K562 (cell line): ENCODE results near the gene POLA1. TPM values are rescaled to one million over a fixed set of nuclear protein-coding genes. Genes with fewer than 3 reads are reported as not detected.

Experiments used
- FOSL1 ChIP-seq: fragments of 200-800 bp; sonication (Bioruptor generic); conservative IDR thresholded peaks from 2 replicates; pipeline ENCODE4 v1.6.1; 2016; ENCODE audit warnings: missing genetic modification characterization, missing compliant biosample characterization
- FOXA1 ChIP-seq: fragments of 450-650 bp; IDR thresholded peaks from 2 replicates; pipeline ENCODE4 v1.6.1; 2016; ENCODE audit warnings: mild to moderate bottlenecking, borderline replicate concordance
- KLF1 ChIP-seq: fragments of 450-650 bp; IDR thresholded peaks from 2 replicates; pipeline ENCODE4 v1.6.1; 2016; ENCODE audit warnings: missing genetic modification characterization, missing compliant biosample characterization
- LARP7 ChIP-seq: fragments of 450-650 bp; IDR thresholded peaks from 2 replicates; pipeline ENCODE4 v1.6.1; 2016
- LCOR ChIP-seq: sonication (generic); formaldehyde crosslinking; IDR thresholded peaks from 2 replicates; pipeline ENCODE4 v1.8.0; 2022; ENCODE audit warnings: mild to moderate bottlenecking, missing genetic modification reagents
- POLR2A ChIP-seq: fragments of 450-650 bp; conservative IDR thresholded peaks from 2 replicates; pipeline ENCODE4 v1.6.1; 2016
- POLR2H ChIP-seq: IDR thresholded peaks from 2 replicates; pipeline ENCODE4 v1.6.1; 2016; ENCODE audit warnings: missing genetic modification characterization, low read depth, mild to moderate bottlenecking, control low read depth, missing compliant biosample characterization, moderate library complexity
- ZNF274 ChIP-seq: IDR thresholded peaks from 2 replicates; pipeline ENCODE4 v1.6.1; 2011; ENCODE audit warnings: low read depth, mild to moderate bottlenecking, low read length, moderate library complexity, borderline replicate concordance
- ZNF324 ChIP-seq: fragments of 250-450 bp; sonication (Bioruptor Pico); IDR thresholded peaks from 2 replicates; pipeline ENCODE4 v1.4.0; 2020; ENCODE audit warnings: mild to moderate bottlenecking
- ZSCAN32 ChIP-seq: fragments of 450-650 bp; formaldehyde crosslinking; IDR thresholded peaks from 2 replicates; pipeline ENCODE4 v1.4.0; 2020; ENCODE audit warnings: mild to moderate bottlenecking, moderate library complexity
- polyA plus RNA-seq, 8 experiments: library from polyadenylated mRNA; depleted of rRNA in 4 of 8; stranded (reverse) in 5 of 8; unstranded in 3 of 8; fragments of >200 nt; fragmentation: Nextera tagmentation in 2 of 8; fragmentation: Illumina TruSeq in 1 of 8; extraction: Ambion mirVana in 2 of 8; extraction: Trizol in 1 of 8; gene quantifications; 2 replicates each; pipeline versions ENCODE4 v1.2.1 to v1.2.3, GENCODE V29; 2011 to 2014; ENCODE audit warnings: inconsistent platforms in 1 of 8, missing spikeins in 1 of 8
- total RNA-seq, 7 experiments: library from RNA; depleted of rRNA in 6 of 7; stranded (reverse); fragments of >200 nt in 6 of 7; fragmentation: Illumina TruSeq in 2 of 7; extraction: Trizol in 2 of 7; gene quantifications; 2 replicates each; pipeline versions ENCODE4 v1.2.1 to v1.2.3, GENCODE V29; 2011 to 2021; ENCODE audit warnings: low replicate concordance in 1 of 7
- TF ChIP-seq, protein P1 (sequence below): fragments of 250-450 bp; sonication (Bioruptor Pico); IDR thresholded peaks from 2 replicates; pipeline ENCODE4 v1.4.0; 2020; ENCODE audit warnings: mild to moderate bottlenecking, moderate library complexity
- TF ChIP-seq, protein P2 (sequence below), 2 experiments: fragments of 450-650 bp; IDR thresholded peaks; 2 replicates each; pipeline ENCODE4 v1.6.1; 2016
- TF ChIP-seq, protein P3 (sequence below): fragments of 250-450 bp; sonication (Bioruptor Pico); IDR thresholded peaks from 2 replicates; pipeline ENCODE4 v1.8.0; 2022; ENCODE audit warnings: inconsistent platforms
- TF ChIP-seq, protein P4 (sequence below): fragments of 450-650 bp; IDR thresholded peaks from 2 replicates; pipeline ENCODE4 v1.6.1; 2018; ENCODE audit warnings: mild to moderate bottlenecking, low read depth; ENCODE audit not compliant: partially characterized antibody
- TF ChIP-seq, protein P5 (sequence below): fragments of 250-450 bp; sonication (Bioruptor Pico); IDR thresholded peaks from 2 replicates; pipeline ENCODE4 v1.5.1; 2021; ENCODE audit warnings: mild to moderate bottlenecking
- TF ChIP-seq, protein P6 (sequence below): fragments of 450-650 bp; formaldehyde crosslinking; IDR thresholded peaks from 2 replicates; pipeline ENCODE4 v1.4.0; 2022; ENCODE audit warnings: mild to moderate bottlenecking, moderate library complexity

Gene POLA1
- total and polyA plus RNA-seq, 9 of the 15 experiments (the other 6 are each of a cell fraction or from before 2014, with no cell fraction given), result 8.6 to 48.4 (median 27.4) TPM

DNA sequence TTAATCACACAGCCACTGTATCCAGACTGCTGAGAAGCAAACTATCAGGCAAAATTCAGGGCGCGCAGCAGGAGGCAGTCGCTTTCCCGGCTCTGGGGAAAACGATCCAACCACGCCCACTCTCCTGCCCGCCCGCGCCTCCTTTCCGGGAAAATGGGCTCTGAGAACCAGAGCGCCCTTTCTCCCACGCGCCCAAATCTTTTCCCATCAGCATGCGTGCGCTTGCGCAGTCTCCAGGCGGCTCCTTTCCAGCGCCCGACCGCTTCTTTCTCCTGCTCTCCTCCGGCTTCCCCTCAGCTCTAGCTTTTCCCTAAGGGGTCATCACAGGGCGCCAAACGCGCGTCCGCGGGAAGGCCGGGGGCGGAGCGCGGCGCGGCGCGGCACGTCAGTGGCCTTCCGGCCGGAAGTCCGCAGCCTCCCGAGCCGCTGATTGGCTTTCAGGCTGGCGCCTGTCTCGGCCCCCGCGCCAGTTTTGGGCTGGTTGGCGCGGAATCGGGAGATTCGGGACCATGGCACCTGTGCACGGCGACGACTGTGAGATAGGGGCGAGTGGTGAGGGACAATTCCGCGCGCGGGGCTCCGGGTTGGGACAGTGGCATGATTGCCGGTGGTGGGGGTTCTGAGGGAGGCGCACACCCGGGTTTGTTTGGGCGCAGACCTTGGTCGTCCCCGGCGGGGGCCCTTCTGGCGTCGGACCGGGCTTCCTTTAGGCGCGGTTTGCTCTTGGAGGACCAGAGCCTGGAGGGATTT is at the start of gene POLA1 (continued):
- TF ChIP-seq, protein P1, sequence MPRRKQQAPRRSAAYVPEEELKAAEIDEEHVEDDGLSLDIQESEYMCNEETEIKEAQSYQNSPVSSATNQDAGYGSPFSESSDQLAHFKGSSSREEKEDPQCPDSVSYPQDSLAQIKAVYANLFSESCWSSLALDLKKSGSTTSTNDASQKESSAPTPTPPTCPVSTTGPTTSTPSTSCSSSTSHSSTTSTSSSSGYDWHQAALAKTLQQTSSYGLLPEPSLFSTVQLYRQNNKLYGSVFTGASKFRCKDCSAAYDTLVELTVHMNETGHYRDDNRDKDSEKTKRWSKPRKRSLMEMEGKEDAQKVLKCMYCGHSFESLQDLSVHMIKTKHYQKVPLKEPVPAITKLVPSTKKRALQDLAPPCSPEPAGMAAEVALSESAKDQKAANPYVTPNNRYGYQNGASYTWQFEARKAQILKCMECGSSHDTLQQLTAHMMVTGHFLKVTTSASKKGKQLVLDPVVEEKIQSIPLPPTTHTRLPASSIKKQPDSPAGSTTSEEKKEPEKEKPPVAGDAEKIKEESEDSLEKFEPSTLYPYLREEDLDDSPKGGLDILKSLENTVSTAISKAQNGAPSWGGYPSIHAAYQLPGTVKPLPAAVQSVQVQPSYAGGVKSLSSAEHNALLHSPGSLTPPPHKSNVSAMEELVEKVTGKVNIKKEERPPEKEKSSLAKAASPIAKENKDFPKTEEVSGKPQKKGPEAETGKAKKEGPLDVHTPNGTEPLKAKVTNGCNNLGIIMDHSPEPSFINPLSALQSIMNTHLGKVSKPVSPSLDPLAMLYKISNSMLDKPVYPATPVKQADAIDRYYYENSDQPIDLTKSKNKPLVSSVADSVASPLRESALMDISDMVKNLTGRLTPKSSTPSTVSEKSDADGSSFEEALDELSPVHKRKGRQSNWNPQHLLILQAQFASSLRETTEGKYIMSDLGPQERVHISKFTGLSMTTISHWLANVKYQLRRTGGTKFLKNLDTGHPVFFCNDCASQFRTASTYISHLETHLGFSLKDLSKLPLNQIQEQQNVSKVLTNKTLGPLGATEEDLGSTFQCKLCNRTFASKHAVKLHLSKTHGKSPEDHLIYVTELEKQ, result no peak
- TF ChIP-seq LCOR (CRISPR knock-in tag), result peak; percentile 97
- peak; percentile 86 for TF ChIP-seq POLR2A
- TF ChIP-seq, protein P2, sequence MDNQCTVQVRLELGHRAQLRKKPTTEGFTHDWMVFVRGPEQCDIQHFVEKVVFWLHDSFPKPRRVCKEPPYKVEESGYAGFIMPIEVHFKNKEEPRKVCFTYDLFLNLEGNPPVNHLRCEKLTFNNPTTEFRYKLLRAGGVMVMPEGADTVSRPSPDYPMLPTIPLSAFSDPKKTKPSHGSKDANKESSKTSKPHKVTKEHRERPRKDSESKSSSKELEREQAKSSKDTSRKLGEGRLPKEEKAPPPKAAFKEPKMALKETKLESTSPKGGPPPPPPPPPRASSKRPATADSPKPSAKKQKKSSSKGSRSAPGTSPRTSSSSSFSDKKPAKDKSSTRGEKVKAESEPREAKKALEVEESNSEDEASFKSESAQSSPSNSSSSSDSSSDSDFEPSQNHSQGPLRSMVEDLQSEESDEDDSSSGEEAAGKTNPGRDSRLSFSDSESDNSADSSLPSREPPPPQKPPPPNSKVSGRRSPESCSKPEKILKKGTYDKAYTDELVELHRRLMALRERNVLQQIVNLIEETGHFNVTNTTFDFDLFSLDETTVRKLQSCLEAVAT (IDR thresholded peaks at IDR 0.05), result no peak
- TF ChIP-seq FOXA1, result no peak
- TF ChIP-seq ZNF324, result no peak
- no peak for TF ChIP-seq LARP7
- TF ChIP-seq, protein P3, sequence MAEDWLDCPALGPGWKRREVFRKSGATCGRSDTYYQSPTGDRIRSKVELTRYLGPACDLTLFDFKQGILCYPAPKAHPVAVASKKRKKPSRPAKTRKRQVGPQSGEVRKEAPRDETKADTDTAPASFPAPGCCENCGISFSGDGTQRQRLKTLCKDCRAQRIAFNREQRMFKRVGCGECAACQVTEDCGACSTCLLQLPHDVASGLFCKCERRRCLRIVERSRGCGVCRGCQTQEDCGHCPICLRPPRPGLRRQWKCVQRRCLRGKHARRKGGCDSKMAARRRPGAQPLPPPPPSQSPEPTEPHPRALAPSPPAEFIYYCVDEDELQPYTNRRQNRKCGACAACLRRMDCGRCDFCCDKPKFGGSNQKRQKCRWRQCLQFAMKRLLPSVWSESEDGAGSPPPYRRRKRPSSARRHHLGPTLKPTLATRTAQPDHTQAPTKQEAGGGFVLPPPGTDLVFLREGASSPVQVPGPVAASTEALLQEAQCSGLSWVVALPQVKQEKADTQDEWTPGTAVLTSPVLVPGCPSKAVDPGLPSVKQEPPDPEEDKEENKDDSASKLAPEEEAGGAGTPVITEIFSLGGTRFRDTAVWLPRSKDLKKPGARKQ, result no peak
- no peak for TF ChIP-seq FOSL1 (tag)
- TF ChIP-seq, protein P4, sequence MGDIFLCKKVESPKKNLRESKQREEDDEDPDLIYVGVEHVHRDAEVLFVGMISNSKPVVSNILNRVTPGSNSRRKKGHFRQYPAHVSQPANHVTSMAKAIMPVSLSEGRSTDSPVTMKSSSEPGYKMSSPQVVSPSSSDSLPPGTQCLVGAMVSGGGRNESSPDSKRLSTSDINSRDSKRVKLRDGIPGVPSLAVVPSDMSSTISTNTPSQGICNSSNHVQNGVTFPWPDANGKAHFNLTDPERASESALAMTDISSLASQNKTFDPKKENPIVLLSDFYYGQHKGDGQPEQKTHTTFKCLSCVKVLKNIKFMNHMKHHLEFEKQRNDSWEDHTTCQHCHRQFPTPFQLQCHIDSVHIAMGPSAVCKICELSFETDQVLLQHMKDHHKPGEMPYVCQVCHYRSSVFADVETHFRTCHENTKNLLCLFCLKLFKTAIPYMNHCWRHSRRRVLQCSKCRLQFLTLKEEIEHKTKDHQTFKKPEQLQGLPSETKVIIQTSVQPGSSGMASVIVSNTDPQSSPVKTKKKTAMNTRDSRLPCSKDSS, result no peak
- peak; percentile 84 for TF ChIP-seq KLF1 (tag)
- TF ChIP-seq, protein P5, sequence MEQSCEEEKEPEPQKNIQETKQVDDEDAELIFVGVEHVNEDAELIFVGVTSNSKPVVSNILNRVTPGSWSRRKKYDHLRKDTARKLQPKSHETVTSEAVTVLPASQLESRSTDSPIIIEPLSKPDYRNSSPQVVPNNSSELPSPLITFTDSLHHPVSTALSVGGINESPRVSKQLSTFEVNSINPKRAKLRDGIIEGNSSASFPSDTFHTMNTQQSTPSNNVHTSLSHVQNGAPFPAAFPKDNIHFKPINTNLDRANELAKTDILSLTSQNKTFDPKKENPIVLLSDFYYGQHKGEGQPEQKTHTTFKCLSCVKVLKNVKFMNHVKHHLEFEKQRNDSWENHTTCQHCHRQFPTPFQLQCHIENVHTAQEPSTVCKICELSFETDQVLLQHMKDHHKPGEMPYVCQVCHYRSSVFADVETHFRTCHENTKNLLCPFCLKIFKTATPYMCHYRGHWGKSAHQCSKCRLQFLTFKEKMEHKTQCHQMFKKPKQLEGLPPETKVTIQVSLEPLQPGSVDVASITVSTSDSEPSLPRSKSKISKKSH (CRISPR knock-in tag), result no peak
- TF ChIP-seq ZNF274, result no peak
- no peak for TF ChIP-seq ZSCAN32 (CRISPR knock-in tag)
- TF ChIP-seq, protein P6, sequence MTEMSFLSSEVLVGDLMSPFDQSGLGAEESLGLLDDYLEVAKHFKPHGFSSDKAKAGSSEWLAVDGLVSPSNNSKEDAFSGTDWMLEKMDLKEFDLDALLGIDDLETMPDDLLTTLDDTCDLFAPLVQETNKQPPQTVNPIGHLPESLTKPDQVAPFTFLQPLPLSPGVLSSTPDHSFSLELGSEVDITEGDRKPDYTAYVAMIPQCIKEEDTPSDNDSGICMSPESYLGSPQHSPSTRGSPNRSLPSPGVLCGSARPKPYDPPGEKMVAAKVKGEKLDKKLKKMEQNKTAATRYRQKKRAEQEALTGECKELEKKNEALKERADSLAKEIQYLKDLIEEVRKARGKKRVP (CRISPR knock-in tag), result no peak
- no peak for TF ChIP-seq POLR2H
